ENCODE data around the gene CHRDL1. TPM values are rescaled to one million over a fixed set of nuclear protein-coding genes. Genes with fewer than 3 reads are reported as not detected.

Gene CHRDL1
- total RNA-seq, 1 donor from 2014 or later = 15.5 TPM

DNA sequence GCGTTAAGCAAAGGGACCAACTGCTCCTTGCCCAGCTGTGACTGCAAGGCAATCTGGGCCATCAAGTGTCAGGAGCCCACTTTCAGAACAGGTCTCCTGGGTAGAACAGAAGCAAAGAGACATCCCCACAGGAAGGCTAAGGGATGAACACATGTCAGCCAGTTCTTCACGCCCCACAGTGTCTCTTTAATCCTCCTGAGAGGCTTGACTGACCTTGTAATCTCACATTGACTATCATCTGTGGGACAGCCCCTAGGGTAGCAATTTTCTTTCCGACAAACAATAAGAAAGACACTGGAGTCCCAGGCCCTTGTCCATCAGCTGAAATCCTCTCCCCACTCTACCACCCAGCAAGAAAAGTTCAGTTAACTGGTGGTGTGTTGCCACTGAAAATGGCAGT lies 1.0 kb downstream of the CHRDL1 start:
- no peaks in the 10 kb centered on the region for H3K27me3 ChIP-seq
- Mint-ChIP-seq H3K27me3 (ENCODE audit: insufficient read depth, low read depth) (peaks cover 8% of the 10 kb centered on the region), H3K36me3 (no peaks in the 10 kb centered on the region), H3K27ac (no peak overlapping the region), H3K4me1 (peaks cover 48% of the 10 kb centered on the region), H3K9me3 (no peaks in the 10 kb centered on the region), H3K4me3 (peak overlapping the region; percentile 92)
- no peaks in the 10 kb centered on the region for H3F3A ChIP-seq (ENCODE audit: low read depth)
- H3K9me3 ChIP-seq (ENCODE audit: low read depth) = peaks cover 7% of the 10 kb centered on the region
- H3K4me3 ChIP-seq = peak overlapping the region; percentile 47
- no peaks in the 10 kb centered on the region for H3K36me3 ChIP-seq
- DNase-seq (ENCODE audit: low spot score) = no peak
- peak overlapping the region; percentile 74 for H3K4me2 ChIP-seq
- H4K20me1 ChIP-seq (ENCODE audit: low read depth) = no peaks in the 10 kb centered on the region
- no peaks in the 10 kb centered on the region for H3K79me2 ChIP-seq (ENCODE audit: low read depth)
- H3K27ac ChIP-seq = no peak overlapping the region
- no peak overlapping the region for H2AFZ ChIP-seq (replicated peaks)
- no peak overlapping the region for H3K9ac ChIP-seq
- no peak for TF ChIP-seq EZH2phosphoT487 (IDR thresholded peaks at IDR 0.05)
- TF ChIP-seq EZH2 (IDR thresholded peaks at IDR 0.05) = no peak
- TF ChIP-seq, protein P1, sequence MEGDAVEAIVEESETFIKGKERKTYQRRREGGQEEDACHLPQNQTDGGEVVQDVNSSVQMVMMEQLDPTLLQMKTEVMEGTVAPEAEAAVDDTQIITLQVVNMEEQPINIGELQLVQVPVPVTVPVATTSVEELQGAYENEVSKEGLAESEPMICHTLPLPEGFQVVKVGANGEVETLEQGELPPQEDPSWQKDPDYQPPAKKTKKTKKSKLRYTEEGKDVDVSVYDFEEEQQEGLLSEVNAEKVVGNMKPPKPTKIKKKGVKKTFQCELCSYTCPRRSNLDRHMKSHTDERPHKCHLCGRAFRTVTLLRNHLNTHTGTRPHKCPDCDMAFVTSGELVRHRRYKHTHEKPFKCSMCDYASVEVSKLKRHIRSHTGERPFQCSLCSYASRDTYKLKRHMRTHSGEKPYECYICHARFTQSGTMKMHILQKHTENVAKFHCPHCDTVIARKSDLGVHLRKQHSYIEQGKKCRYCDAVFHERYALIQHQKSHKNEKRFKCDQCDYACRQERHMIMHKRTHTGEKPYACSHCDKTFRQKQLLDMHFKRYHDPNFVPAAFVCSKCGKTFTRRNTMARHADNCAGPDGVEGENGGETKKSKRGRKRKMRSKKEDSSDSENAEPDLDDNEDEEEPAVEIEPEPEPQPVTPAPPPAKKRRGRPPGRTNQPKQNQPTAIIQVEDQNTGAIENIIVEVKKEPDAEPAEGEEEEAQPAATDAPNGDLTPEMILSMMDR (IDR thresholded peaks at IDR 0.05) = no peak
- H3K4me1 ChIP-seq = peaks cover 5% of the 10 kb centered on the region

DNA sequence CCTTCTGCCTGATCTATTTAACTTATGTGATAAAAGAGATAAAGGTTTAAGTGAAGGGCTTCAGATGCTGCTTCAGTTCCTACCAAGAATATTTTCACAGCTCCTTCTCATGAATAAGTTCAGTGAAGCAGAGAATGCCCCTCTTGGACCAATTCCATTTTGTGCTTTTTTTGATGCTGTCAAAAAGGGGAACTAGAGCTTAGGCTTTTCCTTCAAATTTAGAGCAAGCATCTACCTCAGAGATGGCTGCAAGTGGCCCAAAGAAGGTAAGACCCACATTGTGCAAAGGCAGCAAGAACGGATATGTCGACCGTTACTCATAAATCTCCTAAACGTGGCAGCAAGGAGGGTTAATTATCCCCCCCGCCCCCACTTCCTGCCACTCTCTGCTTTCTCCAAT lies 4.5 kb downstream of the CHRDL1 start:
- Histone ChIP-seq H4K20me1 (ENCODE audit: low read depth) (no peaks in the 10 kb centered on the region), H3K4me2 (no peak overlapping the region), H3K27ac (no peak overlapping the region), H3K9me3 (ENCODE audit: low read depth) (peaks cover 7% of the 10 kb centered on the region), H3K9ac (no peak overlapping the region), H3K4me1 (peaks cover 5% of the 10 kb centered on the region), H2AFZ (replicated peaks) (no peak overlapping the region), H3K27me3 (no peaks in the 10 kb centered on the region), H3K36me3 (no peaks in the 10 kb centered on the region), H3K4me3 (no peak overlapping the region), H3K79me2 (ENCODE audit: low read depth) (no peaks in the 10 kb centered on the region), H3F3A (ENCODE audit: low read depth) (no peaks in the 10 kb centered on the region)
- H3K4me1 Mint-ChIP-seq = peaks cover 42% of the 10 kb centered on the region
- no peak overlapping the region for H3K4me3 Mint-ChIP-seq
- DNase-seq (ENCODE audit: low spot score) = no peak
- no peaks in the 10 kb centered on the region for H3K36me3 Mint-ChIP-seq
- H3K9me3 Mint-ChIP-seq = no peaks in the 10 kb centered on the region
- TF ChIP-seq EZH2 (IDR thresholded peaks at IDR 0.05) (no peak), EZH2phosphoT487 (IDR thresholded peaks at IDR 0.05) (no peak)
- TF ChIP-seq, protein P1 (IDR thresholded peaks at IDR 0.05) = no peak
- peaks cover 3% of the 10 kb centered on the region for H3K27me3 Mint-ChIP-seq (ENCODE audit: insufficient read depth, low read depth)
- no peak overlapping the region for H3K27ac Mint-ChIP-seq

DNA sequence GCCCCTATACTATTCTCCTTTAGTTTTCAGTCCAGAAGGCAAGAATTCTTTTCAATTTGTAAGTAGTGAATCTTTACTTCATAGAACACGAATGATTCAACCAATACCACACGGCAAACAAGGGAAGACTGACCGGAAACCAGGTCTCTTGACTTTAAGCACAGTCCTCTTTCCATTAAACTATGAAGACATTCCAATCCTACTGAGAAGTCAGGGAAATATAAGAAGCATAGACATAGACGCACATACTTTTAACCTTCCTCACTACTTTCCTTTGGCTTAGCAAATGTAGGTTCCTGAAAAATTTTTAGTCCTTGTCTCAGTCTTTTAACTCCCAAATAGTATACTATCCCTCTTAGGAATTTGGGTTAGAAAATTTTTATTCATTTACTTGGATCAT lies 9.1 kb downstream of the CHRDL1 start:
- Mint-ChIP-seq H3K4me1 (peaks cover 12% of the 10 kb centered on the region), H3K4me3 (no peak overlapping the region), H3K9me3 (no peaks in the 10 kb centered on the region), H3K27me3 (ENCODE audit: insufficient read depth, low read depth) (no peaks in the 10 kb centered on the region), H3K27ac (no peak overlapping the region), H3K36me3 (no peaks in the 10 kb centered on the region)
- Histone ChIP-seq H3K27ac (no peak overlapping the region), H3K9ac (no peak overlapping the region), H3K9me3 (ENCODE audit: low read depth) (no peaks in the 10 kb centered on the region), H3K79me2 (ENCODE audit: low read depth) (no peaks in the 10 kb centered on the region), H3K4me1 (peaks cover 5% of the 10 kb centered on the region), H3K27me3 (no peaks in the 10 kb centered on the region), H3K4me3 (no peak overlapping the region), H3K36me3 (no peaks in the 10 kb centered on the region), H2AFZ (replicated peaks) (no peak overlapping the region), H3F3A (ENCODE audit: low read depth) (no peaks in the 10 kb centered on the region), H3K4me2 (no peak overlapping the region), H4K20me1 (ENCODE audit: low read depth) (no peaks in the 10 kb centered on the region)
- no peak for DNase-seq (ENCODE audit: low spot score)
- TF ChIP-seq EZH2 (IDR thresholded peaks at IDR 0.05) (no peak), EZH2phosphoT487 (IDR thresholded peaks at IDR 0.05) (no peak)
- TF ChIP-seq, protein P1 (IDR thresholded peaks at IDR 0.05) = no peak
